HG03045 (cell line): ENCODE measurements around the gene SLCO1A2.

Experiments used
- ATAC-seq: cut with Tn5 transposase; IDR thresholded peaks from one replicate; pipeline ENCODE4 v1.9.1; 2021; ENCODE audit warnings: mild to moderate bottlenecking, moderate library complexity; ENCODE audit not compliant: unreplicated experiment

Gene SLCO1A2

GRCh38 chr12:21220266-21220665 lies 114.5 kb downstream of the SLCO1A2 start:
- ATAC-seq: no peak

GRCh38 chr12:21219206-21219605 lies 115.5 kb downstream of the SLCO1A2 start:
- no peak for ATAC-seq
